IMR-90 (cell line): ENCODE data around the gene RPS5. TPM values are rescaled to one million over a fixed set of nuclear protein-coding genes. Genes with fewer than 3 reads are reported as not detected.

ENCODE experiments used
- ATAC-seq: fragments of 200-7000 bp; cut with Tn5 transposase; 2 replicates; pipeline ENCODE4 v1.9.1; 2020; ENCODE audit warnings: low read depth, mild to moderate bottlenecking, moderate library complexity
- BruUV-seq: library from RNA; stranded (reverse); fragments of 400-500 nt; replicated peaks from 2 replicates; lab custom pipeline; 2021; lab: Mats Ljungman, UMichigan
- CTCF ChIA-PET: fragments of 300-600 bp; formaldehyde crosslinking; extraction: SDS; loops from one replicate; lab custom pipeline; 2021; ENCODE audit warnings: antibody characterized with exemption; lab: Yijun Ruan, JAX
- POLR2A ChIA-PET: fragments of 300-600 bp; sonication (Branson Sonifier 250); formaldehyde crosslinking; loops from one replicate; lab custom pipeline; 2022; ENCODE audit warnings: antibody characterized with exemption; ENCODE audit not compliant: unreplicated experiment; lab: Charles Lee
- DNase-seq: peaks from one replicate; pipeline ENCODE4 v3.0.0; 2013
- H2AFZ ChIP-seq: replicated peaks from 2 replicates; pipeline ENCODE3; 2013; ENCODE audit warnings: low read length, mild to moderate bottlenecking; ENCODE audit not compliant: poor library complexity
- H2AK5ac ChIP-seq: 2 replicates; pipeline ENCODE4 v1.6.1; 2013; ENCODE audit warnings: low read depth, low read length, inconsistent platforms
- H2AK9ac ChIP-seq: replicated peaks from 2 replicates; pipeline ENCODE3; 2013; ENCODE audit warnings: mild to moderate bottlenecking, low read depth, low read length, moderate library complexity; ENCODE audit not compliant: poor library complexity
- H2BK120ac ChIP-seq: 2 replicates; pipeline ENCODE4 v1.6.1; 2013; ENCODE audit warnings: low read depth, low read length, inconsistent platforms
- H2BK15ac ChIP-seq: 3 replicates; pipeline ENCODE4 v1.6.1; 2013; ENCODE audit warnings: low read depth, low read length, inconsistent platforms
- H2BK20ac ChIP-seq: 2 replicates; pipeline ENCODE4 v1.6.1; 2013; ENCODE audit warnings: low read depth, mild to moderate bottlenecking, inconsistent platforms, low read length, moderate library complexity
- H2BK5ac ChIP-seq: 2 replicates; pipeline ENCODE4 v1.6.1; 2013; ENCODE audit warnings: mild to moderate bottlenecking, low read depth, low read length, inconsistent platforms; ENCODE audit not compliant: poor library complexity, severe bottlenecking
- H3K14ac ChIP-seq: replicated peaks from 2 replicates; pipeline ENCODE4 v1.6.1; 2013; ENCODE audit warnings: low read depth, low read length, inconsistent platforms
- H3K18ac ChIP-seq: 2 replicates; pipeline ENCODE4 v1.6.1; 2013; ENCODE audit warnings: low read depth, low read length, control low read depth
- H3K23ac ChIP-seq: 2 replicates; pipeline ENCODE4 v1.6.1; 2013; ENCODE audit warnings: low read depth, low read length, inconsistent platforms
- H3K27ac ChIP-seq: 2 replicates; pipeline ENCODE4 v1.5.1; 2013; ENCODE audit warnings: mild to moderate bottlenecking, control low read depth, low read length; ENCODE audit not compliant: insufficient read depth
- H3K27me3 ChIP-seq: 2 replicates; pipeline ENCODE4 v1.6.1; 2013; ENCODE audit warnings: low read length; ENCODE audit not compliant: control insufficient read depth, insufficient read depth
- H3K36me3 ChIP-seq: 2 replicates; pipeline ENCODE4 v1.6.1; 2013; ENCODE audit warnings: low read length, mixed read lengths; ENCODE audit not compliant: control insufficient read depth, insufficient read depth
- H3K4ac ChIP-seq: 2 replicates; pipeline ENCODE4 v1.6.1; 2013; ENCODE audit warnings: low read depth, low read length, inconsistent platforms
- H3K4me1 ChIP-seq: 2 replicates; pipeline ENCODE4 v1.6.1; 2013; ENCODE audit warnings: low read length, mixed read lengths; ENCODE audit not compliant: control insufficient read depth, insufficient read depth
- H3K4me2 ChIP-seq: 2 replicates; pipeline ENCODE4 v1.6.1; 2013; ENCODE audit warnings: low read depth, mild to moderate bottlenecking, control low read depth, low read length, moderate library complexity
- H3K4me3 ChIP-seq: 2 replicates; pipeline ENCODE4 v1.5.1; 2013; ENCODE audit warnings: low read depth, mild to moderate bottlenecking, control low read depth, low read length, moderate library complexity; ENCODE audit not compliant: insufficient read depth
- H3K56ac ChIP-seq: 2 replicates; pipeline ENCODE4 v1.6.1; 2013; ENCODE audit warnings: low read length, inconsistent platforms; ENCODE audit not compliant: insufficient read depth; ENCODE audit errors: extremely low read depth
- H3K79me1 ChIP-seq, 2 experiments: 2 replicates each; pipeline ENCODE4 v1.6.1; 2013; ENCODE audit warnings: low read length in 2 of 2, inconsistent platforms in 1 of 2, low read depth in 1 of 2
- H3K9ac ChIP-seq: 2 replicates; pipeline ENCODE4 v1.6.1; 2013; ENCODE audit warnings: low read depth, low read length, control low read depth
- H3K9me1 ChIP-seq: 2 replicates; pipeline ENCODE4 v1.6.1; 2013; ENCODE audit warnings: low read length, inconsistent platforms; ENCODE audit not compliant: insufficient read depth
- H3K9me3 ChIP-seq: 2 replicates; pipeline ENCODE4 v1.6.1; 2013; ENCODE audit warnings: low read length; ENCODE audit not compliant: control insufficient read depth, insufficient read depth
- H4K20me1 ChIP-seq: 2 replicates; pipeline ENCODE4 v1.6.1; 2013; ENCODE audit warnings: low read length, inconsistent platforms; ENCODE audit not compliant: insufficient read depth
- H4K5ac ChIP-seq: 2 replicates; pipeline ENCODE4 v1.6.1; 2013; ENCODE audit warnings: mild to moderate bottlenecking, low read depth, low read length, control low read depth
- H4K8ac ChIP-seq, 2 experiments: 2 replicates each; pipeline ENCODE4 v1.6.1; 2013; ENCODE audit warnings: low read depth in 2 of 2, low read length in 2 of 2, control low read depth in 1 of 2, inconsistent platforms in 1 of 2
- H4K91ac ChIP-seq: 2 replicates; pipeline ENCODE4 v1.6.1; 2013; ENCODE audit warnings: low read depth, low read length, inconsistent platforms; ENCODE audit not compliant: insufficient read depth
- CTCF ChIP-seq: conservative IDR thresholded peaks from 2 replicates; pipeline ENCODE4 v1.5.1; 2012; ENCODE audit warnings: mild to moderate bottlenecking, low read depth, low read length, improper control_type of control experiment
- WGBS, 2 experiments: methylation state at CpG; one replicate each; pipeline versions ENCODE4 v1.1.5 to v1.1.7; 2013; ENCODE audit warnings: missing lambda C conversion rate in 2 of 2; ENCODE audit not compliant: insufficient read length in 1 of 2; ENCODE audit errors: extremely low coverage in 2 of 2; 5-methylcytosine and 5-hydroxymethylcytosine counted together
- dilution Hi-C: fragments of 300-500 bp; cut with HindIII; formaldehyde crosslinking; loops from one replicate; pipeline ENCODE4 v1.14.3; 2018; ENCODE audit warnings: low sequenced_read_pairs; ENCODE audit not compliant: unreplicated experiment
- in situ Hi-C: fragments of 300-500 bp; cut with MboI; formaldehyde crosslinking; loops from 3 replicates; pipeline ENCODE4 v1.14.3; 2019; ENCODE audit warnings: low sequenced_read_pairs, inconsistent platforms, mixed read lengths
- intact Hi-C: fragments of 100-400 bp; cut with micrococcal nuclease; formaldehyde crosslinking; loops from 2 replicates; pipeline ENCODE4 v1.10.0; 2022
- polyA plus RNA-seq, 3 experiments: library from polyadenylated mRNA; depleted of rRNA; stranded (reverse); fragments of >200 nt; gene quantifications; 2 replicates each; pipeline ENCODE4 v1.2.3, GENCODE V29; 2012; ENCODE audit warnings: low replicate concordance in 1 of 3
- total RNA-seq: library from RNA; depleted of rRNA; stranded (reverse); fragments of >200 nt; gene quantifications from 2 replicates; pipeline ENCODE4 v1.2.3, GENCODE V29; 2012
- TF ChIP-seq, protein P1 (sequence below): fragments of 150-350 bp; IDR thresholded peaks from 2 replicates; pipeline ENCODE4 v1.6.1; 2016; ENCODE audit warnings: low read depth, mild to moderate bottlenecking, low read length, moderate library complexity, borderline replicate concordance

RPS5 gene
- total and polyA plus RNA-seq, 2 of the 4 experiments (the other 2 are of a cell fraction), result 3,265 to 5,858 TPM

- Histone ChIP-seq H3K4me1 (no peaks in the 10 kb centered on the region), H2BK120ac (no peak overlapping the region), H3K4ac (no peak overlapping the region), H2BK5ac (no peak overlapping the region), H2BK20ac (no peak overlapping the region), H3K4me3 (no peak overlapping the region), H3K14ac (no peak overlapping the region), H2AFZ (no peak overlapping the region), H4K5ac (no peak overlapping the region), H2BK15ac (no peak overlapping the region), H4K8ac (no peak overlapping the region), H3K9me3 (peaks cover 3% of the 10 kb centered on the region; the same call in 1 of the 2 replicates), H4K20me1 (no peaks in the 10 kb centered on the region), H3K27me3 (no peaks in the 10 kb centered on the region), H3K36me3 (no peaks in the 10 kb centered on the region), H2AK9ac (no peak overlapping the region), H3K4me2 (no peak overlapping the region), H3K27ac (no peak overlapping the region), H3K23ac (no peak overlapping the region), H3K56ac (no peak overlapping the region), H2AK5ac (no peak overlapping the region), H3K9ac (no peak overlapping the region), H3K9me1 (no peaks in the 10 kb centered on the region), H4K91ac (no peak overlapping the region), H3K18ac (no peak overlapping the region), H3K79me1 (no peaks in the 10 kb centered on the region)
- WGBS, 2 experiments, result 70% methylated on average over 9 of the region's 15 CpGs; no CpG with 5 or more reads in 1 of the 2 experiments
- no peak for ATAC-seq
- POLR2A ChIA-PET, result no interaction called here
- no peak for DNase-seq
- dilution Hi-C loops, result no loop called here
- intact Hi-C loops, result no loop called here
- no TSS peak for BruUV-seq
- TF ChIP-seq, protein P1, sequence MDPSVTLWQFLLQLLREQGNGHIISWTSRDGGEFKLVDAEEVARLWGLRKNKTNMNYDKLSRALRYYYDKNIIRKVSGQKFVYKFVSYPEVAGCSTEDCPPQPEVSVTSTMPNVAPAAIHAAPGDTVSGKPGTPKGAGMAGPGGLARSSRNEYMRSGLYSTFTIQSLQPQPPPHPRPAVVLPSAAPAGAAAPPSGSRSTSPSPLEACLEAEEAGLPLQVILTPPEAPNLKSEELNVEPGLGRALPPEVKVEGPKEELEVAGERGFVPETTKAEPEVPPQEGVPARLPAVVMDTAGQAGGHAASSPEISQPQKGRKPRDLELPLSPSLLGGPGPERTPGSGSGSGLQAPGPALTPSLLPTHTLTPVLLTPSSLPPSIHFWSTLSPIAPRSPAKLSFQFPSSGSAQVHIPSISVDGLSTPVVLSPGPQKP, result no peak
- TF ChIP-seq CTCF, result peak; percentile 19; the same call in 1 of the 2 replicates
- CTCF ChIA-PET, result interaction anchor here (1.0 kb wide), 1 partner anchor 8 kb away, joined by 3 read pairs; no protein-coding TSS in a partner anchor
- in situ Hi-C loops, result no loop called here
These were observed 14.5 kb upstream of the RPS5 start for GRCh38 chr19:58372311-58373133.
